SK-N-SH treated with all-trans-retinoic acid at 6 μM for 48 hours (cell line): ENCODE data around the gene MEAF6.

Experiments
- ATAC-seq: fragments of 200-7000 bp; cut with Tn5 transposase; 3 replicates; pipeline ENCODE4 v1.9.1; 2020; ENCODE audit warnings: mild to moderate bottlenecking, moderate library complexity
- ARNTL ChIP-seq: fragments of 450-650 bp; formaldehyde crosslinking; IDR thresholded peaks from 2 replicates; pipeline ENCODE4 v1.5.0; 2020; ENCODE audit warnings: low read depth, mild to moderate bottlenecking, moderate library complexity, borderline replicate concordance
- BACH2 ChIP-seq: fragments of 250-450 bp; sonication (Bioruptor Pico); IDR thresholded peaks from 2 replicates; pipeline ENCODE4 v1.9.0; 2021; ENCODE audit warnings: mild to moderate bottlenecking, borderline replicate concordance
- CREB5 ChIP-seq: fragments of 250-450 bp; sonication (Bioruptor Pico); IDR thresholded peaks from 2 replicates; pipeline ENCODE4 v1.5.1; 2020; ENCODE audit warnings: low read depth, mild to moderate bottlenecking, moderate library complexity
- CSDC2 ChIP-seq: fragments of 250-450 bp; sonication (Bioruptor Pico); IDR thresholded peaks from 2 replicates; pipeline ENCODE4 v1.5.0; 2020; ENCODE audit warnings: mild to moderate bottlenecking, moderate library complexity
- CSRNP3 ChIP-seq: fragments of 250-450 bp; sonication (Bioruptor Pico); IDR thresholded peaks from 2 replicates; pipeline ENCODE4 v1.5.1; 2021; ENCODE audit warnings: mild to moderate bottlenecking, moderate library complexity
- ESRRG ChIP-seq: fragments of 250-450 bp; sonication (Bioruptor Pico); IDR thresholded peaks from 2 replicates; pipeline ENCODE4 v1.6.1; 2021; ENCODE audit warnings: mild to moderate bottlenecking
- ISL1 ChIP-seq: fragments of 250-450 bp; sonication (Bioruptor Pico); IDR thresholded peaks from 2 replicates; pipeline ENCODE4 v2.1.2; 2022; ENCODE audit warnings: mild to moderate bottlenecking, moderate library complexity
- OSR1 ChIP-seq: fragments of 250-450 bp; sonication (Bioruptor Pico); IDR thresholded peaks from 2 replicates; pipeline ENCODE4 v1.8.0; 2022; ENCODE audit warnings: moderate library complexity, mild to moderate bottlenecking, inconsistent platforms
- PPARA ChIP-seq: fragments of 250-450 bp; sonication (Bioruptor Pico); IDR thresholded peaks from 2 replicates; pipeline ENCODE4 v1.5.0; 2020; ENCODE audit warnings: mild to moderate bottlenecking, borderline replicate concordance
- RARB ChIP-seq: fragments of 250-450 bp; sonication (Bioruptor Pico); IDR thresholded peaks from 2 replicates; pipeline ENCODE4 v1.8.0; 2021; ENCODE audit warnings: mild to moderate bottlenecking, moderate library complexity
- SNAI2 ChIP-seq: fragments of 250-450 bp; sonication (Bioruptor Pico); IDR thresholded peaks from 2 replicates; pipeline ENCODE4 v1.5.0; 2020; ENCODE audit warnings: mild to moderate bottlenecking, moderate library complexity
- TCF4 ChIP-seq: fragments of 250-450 bp; sonication (Bioruptor Pico); IDR thresholded peaks from 2 replicates; pipeline ENCODE4 v1.8.0; 2021; ENCODE audit warnings: mild to moderate bottlenecking, moderate library complexity, borderline replicate concordance
- TSHZ2 ChIP-seq: fragments of 250-450 bp; sonication (Bioruptor Pico); IDR thresholded peaks from 2 replicates; pipeline ENCODE4 v1.5.0; 2020; ENCODE audit warnings: mild to moderate bottlenecking, moderate library complexity
- ZC3H10 ChIP-seq: fragments of 250-450 bp; sonication (Bioruptor Pico); IDR thresholded peaks from 2 replicates; pipeline ENCODE4 v1.5.1; 2021; ENCODE audit warnings: mild to moderate bottlenecking, moderate library complexity
- ZFP3 ChIP-seq: fragments of 250-450 bp; sonication (Bioruptor Pico); IDR thresholded peaks from 2 replicates; pipeline ENCODE4 v1.5.0; 2020; ENCODE audit warnings: mild to moderate bottlenecking, moderate library complexity
- ZFP30 ChIP-seq: fragments of 450-650 bp; formaldehyde crosslinking; IDR thresholded peaks from 2 replicates; pipeline ENCODE4 v1.5.0; 2022; ENCODE audit warnings: mild to moderate bottlenecking, moderate library complexity
- ZNF565 ChIP-seq: fragments of 450-650 bp; formaldehyde crosslinking; conservative IDR thresholded peaks from 2 replicates; pipeline ENCODE4 v1.5.0; 2020; ENCODE audit warnings: low read depth, mild to moderate bottlenecking, moderate library complexity
- ZNF8 ChIP-seq: fragments of 450-650 bp; formaldehyde crosslinking; IDR thresholded peaks from 2 replicates; pipeline ENCODE4 v1.5.0; 2020; ENCODE audit warnings: mild to moderate bottlenecking, moderate library complexity

The MEAF6 gene

GRCh38 chr1:37514350-37515184, at the start of gene MEAF6:
MEAF6 (minus strand) TSS chr1:37514766; CDS start chr1:37514746, 20 bp downstream.
- TF ChIP-seq TSHZ2 (CRISPR knock-in tag): 0 out of 2 replicates have a peak, but pooled peaks have one; percentile 20
- TF ChIP-seq ZFP3 (CRISPR knock-in tag): 0 out of 2 replicates have a peak, but pooled peaks have one; percentile 67
- no peak for TF ChIP-seq ZC3H10 (CRISPR knock-in tag)
- peak; percentile 99 for ATAC-seq

GRCh38 chr1:37562984-37563383, 48.4 kb upstream of the MEAF6 start:
- TF ChIP-seq OSR1 (CRISPR knock-in tag): no peak
- no peak for TF ChIP-seq ESRRG (CRISPR knock-in tag)
- no peak for TF ChIP-seq ARNTL (CRISPR knock-in tag)
- TF ChIP-seq PPARA (CRISPR knock-in tag): no peak
- no peak for TF ChIP-seq TCF4 (CRISPR knock-in tag)
- no peak for TF ChIP-seq RARB (CRISPR knock-in tag)
- no peak for TF ChIP-seq ISL1 (CRISPR knock-in tag)
- TF ChIP-seq CREB5 (CRISPR knock-in tag): no peak
- no peak for TF ChIP-seq CSRNP3 (CRISPR knock-in tag)
- TF ChIP-seq ZFP3 (CRISPR knock-in tag): no peak
- no peak for TF ChIP-seq ZFP30 (CRISPR knock-in tag)
- TF ChIP-seq, all 23 proteins: peak for 0
- ATAC-seq: no peak

GRCh38 chr1:37561133-37562132, 46.9 kb upstream of the MEAF6 start:
- ATAC-seq: peak; percentile 79
- no peak for TF ChIP-seq ZFP30 (CRISPR knock-in tag)
- TF ChIP-seq ESRRG (CRISPR knock-in tag): no peak
- TF ChIP-seq BACH2 (CRISPR knock-in tag): no peak
- TF ChIP-seq SNAI2 (CRISPR knock-in tag): no peak
- TF ChIP-seq ZNF8: no peak
- TF ChIP-seq CSDC2 (CRISPR knock-in tag): no peak
- TF ChIP-seq RARB (CRISPR knock-in tag): no peak
- TF ChIP-seq CSRNP3 (CRISPR knock-in tag): no peak
- TF ChIP-seq ZNF565 (CRISPR knock-in tag): no peak
- no peak for TF ChIP-seq ZC3H10 (CRISPR knock-in tag)
- no peak for TF ChIP-seq CREB5 (CRISPR knock-in tag)
- TF ChIP-seq ISL1 (CRISPR knock-in tag): no peak
